WTC11 (cell line): ENCODE data around the gene ZNF467. TPM values are rescaled to one million over a fixed set of nuclear protein-coding genes. Genes with fewer than 3 reads are reported as not detected.

Experiments used
- ATAC-seq: fragments of 200-7000 bp; cut with Tn5 transposase; 2 replicates; pipeline ENCODE4 v1.10.0; 2021; ENCODE audit warnings: mild to moderate bottlenecking, moderate library complexity
- CTCF ChIA-PET: fragments of 300-600 bp; sonication (Branson Sonifier 250); formaldehyde crosslinking; loops from one replicate; lab custom pipeline; 2021; ENCODE audit warnings: antibody characterized with exemption; lab: Charles Lee
- POLR2A ChIA-PET: fragments of 350-600 bp; sonication (Branson Sonifier 250); formaldehyde crosslinking; loops from one replicate; lab custom pipeline; 2021; ENCODE audit warnings: antibody characterized with exemption; lab: Charles Lee
- DNase-seq: peaks from one replicate; pipeline ENCODE4 v3.0.0; 2021; ENCODE audit warnings: low spot score
- H3K27ac Mint-ChIP-seq: 2 replicates; pipeline ENCODE4 v1.8.0; 2021; ENCODE audit warnings: mixed read lengths
- H3K27me3 Mint-ChIP-seq: 2 replicates; pipeline ENCODE4 v1.8.0; 2021; ENCODE audit warnings: low read depth, mild to moderate bottlenecking, moderate library complexity, mixed read lengths
- H3K36me3 Mint-ChIP-seq: 2 replicates; pipeline ENCODE4 v1.8.0; 2021; ENCODE audit warnings: mixed read lengths
- H3K4me1 Mint-ChIP-seq: 2 replicates; pipeline ENCODE4 v1.8.0; 2022; ENCODE audit warnings: mixed read lengths
- H3K4me3 Mint-ChIP-seq: 2 replicates; pipeline ENCODE4 v1.8.0; 2021; ENCODE audit warnings: mild to moderate bottlenecking, moderate library complexity, mixed read lengths
- H3K9me3 Mint-ChIP-seq: 2 replicates; pipeline ENCODE4 v1.8.0; 2021; ENCODE audit warnings: mixed read lengths
- ATF1 ChIP-seq: sonication (generic); formaldehyde crosslinking; IDR thresholded peaks from 2 replicates; pipeline ENCODE4 v1.8.1; 2023; ENCODE audit warnings: mild to moderate bottlenecking, moderate library complexity, missing genetic modification reagents
- CBFB ChIP-seq: sonication (generic); formaldehyde crosslinking; IDR thresholded peaks from 2 replicates; pipeline ENCODE4 v1.8.1; 2022; ENCODE audit warnings: mild to moderate bottlenecking, low read depth, missing genetic modification reagents
- CREB1 ChIP-seq: sonication (generic); formaldehyde crosslinking; IDR thresholded peaks from 2 replicates; pipeline ENCODE4 v1.8.0; 2023; ENCODE audit warnings: mild to moderate bottlenecking, missing genetic modification reagents
- FOXK1 ChIP-seq: sonication (generic); formaldehyde crosslinking; IDR thresholded peaks from 2 replicates; pipeline ENCODE4 v1.8.0; 2022; ENCODE audit warnings: mild to moderate bottlenecking, moderate library complexity, missing genetic modification reagents
- GRHL2 ChIP-seq: fragments of 250-450 bp; sonication (Bioruptor Pico); IDR thresholded peaks from 2 replicates; pipeline ENCODE4 v1.8.0; 2022; ENCODE audit warnings: mild to moderate bottlenecking, moderate library complexity; ENCODE audit not compliant: insufficient replicate concordance, severe bottlenecking
- IRF2 ChIP-seq: sonication (generic); formaldehyde crosslinking; IDR thresholded peaks from 2 replicates; pipeline ENCODE4 v1.8.0; 2022; ENCODE audit warnings: low read depth, missing genetic modification reagents, borderline replicate concordance
- NR2C2 ChIP-seq: sonication (generic); formaldehyde crosslinking; IDR thresholded peaks from 2 replicates; pipeline ENCODE4 v1.8.0; 2022; ENCODE audit warnings: mild to moderate bottlenecking, missing genetic modification reagents
- RELA ChIP-seq: sonication (generic); formaldehyde crosslinking; IDR thresholded peaks from 2 replicates; pipeline ENCODE4 v1.8.1; 2022; ENCODE audit warnings: missing genetic modification reagents, mild to moderate bottlenecking, borderline replicate concordance
- SP1 ChIP-seq: sonication (generic); formaldehyde crosslinking; conservative IDR thresholded peaks from 2 replicates; pipeline ENCODE4 v1.8.1; 2022; ENCODE audit warnings: missing genetic modification reagents
- TCF7 ChIP-seq: sonication (generic); formaldehyde crosslinking; IDR thresholded peaks from 2 replicates; pipeline ENCODE4 v1.8.0; 2022; ENCODE audit warnings: mild to moderate bottlenecking, low read depth, missing genetic modification reagents, moderate library complexity
- TEAD1 ChIP-seq: sonication (generic); formaldehyde crosslinking; IDR thresholded peaks from 2 replicates; pipeline ENCODE4 v1.8.0; 2022; ENCODE audit warnings: mild to moderate bottlenecking, missing genetic modification reagents
- ZNF138 ChIP-seq: sonication (generic); formaldehyde crosslinking; conservative IDR thresholded peaks from 2 replicates; pipeline ENCODE4 v1.8.1; 2022; ENCODE audit warnings: mild to moderate bottlenecking, moderate library complexity, missing genetic modification reagents
- ZNF219 ChIP-seq: sonication (generic); formaldehyde crosslinking; IDR thresholded peaks from 2 replicates; pipeline ENCODE4 v1.8.0; 2023; ENCODE audit warnings: missing genetic modification reagents, mild to moderate bottlenecking, borderline replicate concordance
- ZNF671 ChIP-seq: fragments of 250-450 bp; sonication (Bioruptor Pico); IDR thresholded peaks from 2 replicates; pipeline ENCODE4 v1.8.0; 2021; ENCODE audit warnings: mild to moderate bottlenecking
- total RNA-seq: library from RNA; stranded (reverse); gene quantifications from 3 replicates; pipeline ENCODE4 v1.2.3, GENCODE V29; 2021
- TF ChIP-seq, protein P1 (sequence below): sonication (generic); formaldehyde crosslinking; IDR thresholded peaks from 2 replicates; pipeline ENCODE4 v1.8.1; 2023; ENCODE audit warnings: mild to moderate bottlenecking, missing genetic modification reagents
- TF ChIP-seq, protein P2 (sequence below): sonication (generic); formaldehyde crosslinking; IDR thresholded peaks from 2 replicates; pipeline ENCODE4 v1.8.1; 2023; ENCODE audit warnings: mild to moderate bottlenecking, moderate library complexity, missing genetic modification reagents
- TF ChIP-seq, protein P3 (sequence below): sonication (generic); formaldehyde crosslinking; IDR thresholded peaks from 2 replicates; pipeline ENCODE4 v1.8.1; 2023; ENCODE audit warnings: mild to moderate bottlenecking, missing genetic modification reagents
- TF ChIP-seq, protein P4 (sequence below): sonication (generic); formaldehyde crosslinking; IDR thresholded peaks from 2 replicates; pipeline ENCODE4 v1.8.1; 2022; ENCODE audit warnings: missing genetic modification reagents, borderline replicate concordance
- TF ChIP-seq, protein P5 (sequence below): fragments of 250-450 bp; sonication (Bioruptor Pico); IDR thresholded peaks from 2 replicates; pipeline ENCODE4 v1.9.0; 2021; ENCODE audit warnings: mild to moderate bottlenecking
- TF ChIP-seq, protein P6 (sequence below): sonication (generic); formaldehyde crosslinking; IDR thresholded peaks from 2 replicates; pipeline ENCODE4 v1.8.0; 2022; ENCODE audit warnings: mild to moderate bottlenecking, missing genetic modification reagents

ZNF467 gene
- total RNA-seq, 1 experiment from 2014 or later = 0.70 TPM

DNA sequence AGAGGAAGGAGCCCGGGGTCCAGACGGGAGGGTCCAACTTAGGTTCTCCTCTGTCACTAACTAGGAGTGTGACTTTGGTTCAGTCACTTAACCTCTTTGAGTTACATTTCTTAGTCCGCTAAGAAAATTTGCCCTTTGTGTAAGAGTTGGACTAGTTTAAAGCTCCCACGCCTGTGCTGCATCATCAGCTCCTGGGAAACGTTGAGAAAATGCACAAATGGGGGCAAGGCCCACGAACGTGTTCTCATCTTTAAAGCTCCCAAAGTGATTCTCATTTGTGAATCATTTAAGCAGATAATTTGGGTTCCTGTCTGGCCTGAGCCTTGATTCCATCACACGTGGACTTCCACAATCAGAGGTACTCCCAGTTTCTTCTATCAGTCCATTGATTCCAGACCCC, 6.3 kb downstream of the ZNF467 start:
- Mint-ChIP-seq H3K9me3 (no peaks in the 10 kb centered on the region), H3K27ac (no peak overlapping the region), H3K4me3 (no peak overlapping the region), H3K36me3 (no peaks in the 10 kb centered on the region), H3K4me1 (peaks cover 20% of the 10 kb centered on the region), H3K27me3 (peaks cover 94% of the 10 kb centered on the region)
- CTCF ChIA-PET = interaction anchor here (1.2 kb wide), 1 partner anchor 82 kb away, joined by 4 read pairs; no protein-coding TSS in a partner anchor
- ATAC-seq (no peak), DNase-seq (no peak)
- no peak for TF ChIP-seq ZNF219 (CRISPR knock-in tag)
- POLR2A ChIA-PET = no interaction called here

DNA sequence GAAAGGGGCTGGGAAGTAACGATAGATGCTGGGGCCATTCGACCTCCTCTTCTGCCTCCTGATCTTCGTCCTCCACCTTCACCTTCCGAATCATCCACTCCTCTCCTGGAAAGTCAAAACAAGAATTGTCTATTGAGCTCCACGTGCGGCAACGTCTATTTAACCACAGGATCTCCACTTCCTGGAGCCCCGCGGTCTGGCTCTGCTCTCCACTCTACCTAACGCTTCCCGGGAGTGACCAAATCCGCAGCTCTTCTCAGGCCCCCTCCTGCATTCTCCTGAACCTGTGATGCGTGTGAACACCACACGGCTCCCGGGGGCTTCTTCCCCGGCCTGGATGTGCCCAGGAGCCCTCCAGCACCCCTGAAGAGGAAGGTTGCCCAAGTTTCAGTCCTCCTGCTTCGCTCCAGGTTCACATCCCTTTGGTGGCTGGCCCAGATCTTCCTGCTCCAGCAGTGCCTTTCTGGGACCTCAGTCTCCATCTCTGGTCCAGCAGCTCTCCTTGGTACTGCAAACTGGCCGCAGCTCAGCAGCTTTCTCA, 7.2 kb downstream of the ZNF467 start:
- DNase-seq = no peak
- ATAC-seq = 0 out of 2 replicates have a peak, but pooled peaks have one; percentile 4
- TF ChIP-seq CBFB = no peak
- TF ChIP-seq FOXK1 (CRISPR knock-in tag) = no peak
- no peak for TF ChIP-seq CREB1
- no peak for TF ChIP-seq ZNF671 (CRISPR knock-in tag)
- no peak for TF ChIP-seq ATF1
- no peak for TF ChIP-seq GRHL2 (CRISPR knock-in tag)
- TF ChIP-seq NR2C2 (CRISPR knock-in tag) = no peak
- TF ChIP-seq ZNF138 = no peak
- no peak for TF ChIP-seq RELA (CRISPR knock-in tag)
- TF ChIP-seq, protein P1, sequence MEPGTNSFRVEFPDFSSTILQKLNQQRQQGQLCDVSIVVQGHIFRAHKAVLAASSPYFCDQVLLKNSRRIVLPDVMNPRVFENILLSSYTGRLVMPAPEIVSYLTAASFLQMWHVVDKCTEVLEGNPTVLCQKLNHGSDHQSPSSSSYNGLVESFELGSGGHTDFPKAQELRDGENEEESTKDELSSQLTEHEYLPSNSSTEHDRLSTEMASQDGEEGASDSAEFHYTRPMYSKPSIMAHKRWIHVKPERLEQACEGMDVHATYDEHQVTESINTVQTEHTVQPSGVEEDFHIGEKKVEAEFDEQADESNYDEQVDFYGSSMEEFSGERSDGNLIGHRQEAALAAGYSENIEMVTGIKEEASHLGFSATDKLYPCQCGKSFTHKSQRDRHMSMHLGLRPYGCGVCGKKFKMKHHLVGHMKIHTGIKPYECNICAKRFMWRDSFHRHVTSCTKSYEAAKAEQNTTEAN (CRISPR knock-in tag) = no peak
- TF ChIP-seq, protein P2, sequence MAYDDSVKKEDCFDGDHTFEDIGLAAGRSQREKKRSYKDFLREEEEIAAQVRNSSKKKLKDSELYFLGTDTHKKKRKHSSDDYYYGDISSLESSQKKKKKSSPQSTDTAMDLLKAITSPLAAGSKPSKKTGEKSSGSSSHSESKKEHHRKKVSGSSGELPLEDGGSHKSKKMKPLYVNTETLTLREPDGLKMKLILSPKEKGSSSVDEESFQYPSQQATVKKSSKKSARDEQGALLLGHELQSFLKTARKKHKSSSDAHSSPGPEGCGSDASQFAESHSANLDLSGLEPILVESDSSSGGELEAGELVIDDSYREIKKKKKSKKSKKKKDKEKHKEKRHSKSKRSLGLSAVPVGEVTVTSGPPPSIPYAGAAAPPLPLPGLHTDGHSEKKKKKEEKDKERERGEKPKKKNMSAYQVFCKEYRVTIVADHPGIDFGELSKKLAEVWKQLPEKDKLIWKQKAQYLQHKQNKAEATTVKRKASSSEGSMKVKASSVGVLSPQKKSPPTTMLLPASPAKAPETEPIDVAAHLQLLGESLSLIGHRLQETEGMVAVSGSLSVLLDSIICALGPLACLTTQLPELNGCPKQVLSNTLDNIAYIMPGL (CRISPR knock-in tag) = no peak
- TF ChIP-seq, protein P3, sequence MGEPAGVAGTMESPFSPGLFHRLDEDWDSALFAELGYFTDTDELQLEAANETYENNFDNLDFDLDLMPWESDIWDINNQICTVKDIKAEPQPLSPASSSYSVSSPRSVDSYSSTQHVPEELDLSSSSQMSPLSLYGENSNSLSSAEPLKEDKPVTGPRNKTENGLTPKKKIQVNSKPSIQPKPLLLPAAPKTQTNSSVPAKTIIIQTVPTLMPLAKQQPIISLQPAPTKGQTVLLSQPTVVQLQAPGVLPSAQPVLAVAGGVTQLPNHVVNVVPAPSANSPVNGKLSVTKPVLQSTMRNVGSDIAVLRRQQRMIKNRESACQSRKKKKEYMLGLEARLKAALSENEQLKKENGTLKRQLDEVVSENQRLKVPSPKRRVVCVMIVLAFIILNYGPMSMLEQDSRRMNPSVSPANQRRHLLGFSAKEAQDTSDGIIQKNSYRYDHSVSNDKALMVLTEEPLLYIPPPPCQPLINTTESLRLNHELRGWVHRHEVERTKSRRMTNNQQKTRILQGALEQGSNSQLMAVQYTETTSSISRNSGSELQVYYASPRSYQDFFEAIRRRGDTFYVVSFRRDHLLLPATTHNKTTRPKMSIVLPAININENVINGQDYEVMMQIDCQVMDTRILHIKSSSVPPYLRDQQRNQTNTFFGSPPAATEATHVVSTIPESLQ (CRISPR knock-in tag) = no peak
- TF ChIP-seq, protein P4, sequence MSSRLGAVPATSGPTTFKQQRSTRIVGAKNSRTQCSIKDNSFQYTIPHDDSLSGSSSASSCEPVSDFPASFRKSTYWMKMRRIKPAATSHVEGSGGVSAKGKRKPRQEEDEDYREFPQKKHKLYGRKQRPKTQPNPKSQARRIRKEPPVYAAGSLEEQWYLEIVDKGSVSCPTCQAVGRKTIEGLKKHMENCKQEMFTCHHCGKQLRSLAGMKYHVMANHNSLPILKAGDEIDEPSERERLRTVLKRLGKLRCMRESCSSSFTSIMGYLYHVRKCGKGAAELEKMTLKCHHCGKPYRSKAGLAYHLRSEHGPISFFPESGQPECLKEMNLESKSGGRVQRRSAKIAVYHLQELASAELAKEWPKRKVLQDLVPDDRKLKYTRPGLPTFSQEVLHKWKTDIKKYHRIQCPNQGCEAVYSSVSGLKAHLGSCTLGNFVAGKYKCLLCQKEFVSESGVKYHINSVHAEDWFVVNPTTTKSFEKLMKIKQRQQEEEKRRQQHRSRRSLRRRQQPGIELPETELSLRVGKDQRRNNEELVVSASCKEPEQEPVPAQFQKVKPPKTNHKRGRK (CRISPR knock-in tag) = no peak
- TF ChIP-seq, protein P5, sequence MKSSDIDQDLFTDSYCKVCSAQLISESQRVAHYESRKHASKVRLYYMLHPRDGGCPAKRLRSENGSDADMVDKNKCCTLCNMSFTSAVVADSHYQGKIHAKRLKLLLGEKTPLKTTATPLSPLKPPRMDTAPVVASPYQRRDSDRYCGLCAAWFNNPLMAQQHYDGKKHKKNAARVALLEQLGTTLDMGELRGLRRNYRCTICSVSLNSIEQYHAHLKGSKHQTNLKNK (CRISPR knock-in tag) = no peak
- TF ChIP-seq TCF7 (CRISPR knock-in tag) = no peak
- TF ChIP-seq, protein P6, sequence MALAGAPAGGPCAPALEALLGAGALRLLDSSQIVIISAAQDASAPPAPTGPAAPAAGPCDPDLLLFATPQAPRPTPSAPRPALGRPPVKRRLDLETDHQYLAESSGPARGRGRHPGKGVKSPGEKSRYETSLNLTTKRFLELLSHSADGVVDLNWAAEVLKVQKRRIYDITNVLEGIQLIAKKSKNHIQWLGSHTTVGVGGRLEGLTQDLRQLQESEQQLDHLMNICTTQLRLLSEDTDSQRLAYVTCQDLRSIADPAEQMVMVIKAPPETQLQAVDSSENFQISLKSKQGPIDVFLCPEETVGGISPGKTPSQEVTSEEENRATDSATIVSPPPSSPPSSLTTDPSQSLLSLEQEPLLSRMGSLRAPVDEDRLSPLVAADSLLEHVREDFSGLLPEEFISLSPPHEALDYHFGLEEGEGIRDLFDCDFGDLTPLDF (CRISPR knock-in tag) = no peak
- TF ChIP-seq IRF2 = no peak
- TF ChIP-seq SP1 (CRISPR knock-in tag) = no peak
- no peak for TF ChIP-seq TEAD1 (CRISPR knock-in tag)
- H3K4me3 Mint-ChIP-seq = peak overlapping the region; percentile 67
- no peaks in the 10 kb centered on the region for H3K9me3 Mint-ChIP-seq
- H3K27me3 Mint-ChIP-seq = peaks cover 100% of the 10 kb centered on the region
- no peaks in the 10 kb centered on the region for H3K36me3 Mint-ChIP-seq
- ChIA-PET CTCF (interaction anchor here (0.6 to 4.5 kb wide), 10 partner anchors 8 to 142 kb away, joined by 3 to 51 read pairs (median 10); no protein-coding TSS in a partner anchor), POLR2A (no interaction called here)
- no peak overlapping the region for H3K27ac Mint-ChIP-seq
- H3K4me1 Mint-ChIP-seq = peaks cover 20% of the 10 kb centered on the region
